Spleen (tissue), 11 donors: ENCODE results near the gene GRM5. TPM values are rescaled to one million over a fixed set of nuclear protein-coding genes. Genes with fewer than 3 reads are reported as not detected.
"Not testable (repeated sequence)": the region's sequence is repeated elsewhere in the genome, so short reads cannot be mapped to it uniquely, and the experiment has no call there.

ENCODE experiments used
- DNase-seq: peaks from one replicate; pipeline ENCODE4 v3.0.0-alpha.2; 2020
- H3K27ac ChIP-seq, 8 donors: fragments of 200-600 bp; sonication (generic) in 7 of 8; 1 replicate in 4 of 8; 2 replicates in 4 of 8; pipeline versions ENCODE4 v1.5.0 to v1.8.0; 2016 to 2021; ENCODE audit warnings: inconsistent platforms in 4 of 8, mild to moderate bottlenecking in 4 of 8, moderate library complexity in 1 of 8
- H3K27me3 ChIP-seq, 7 donors: fragments of 200-600 bp; sonication (generic) in 6 of 7; replicated peaks in 1 of 7; 1 replicate in 4 of 7; 2 replicates in 3 of 7; pipeline versions ENCODE4 v1.5.0 to v1.8.0; 2016 to 2021; ENCODE audit warnings: inconsistent platforms in 3 of 7, mild to moderate bottlenecking in 1 of 7
- H3K36me3 ChIP-seq, 6 donors: fragments of 200-600 bp; sonication (generic) in 5 of 6; 1 replicate in 4 of 6; 2 replicates in 2 of 6; pipeline versions ENCODE4 v1.5.0 to v1.8.0; 2016 to 2021; ENCODE audit warnings: inconsistent platforms in 2 of 6
- H3K4me1 ChIP-seq, 6 donors: fragments of 200-600 bp; sonication (generic) in 5 of 6; 1 replicate in 3 of 6; 2 replicates in 3 of 6; pipeline versions ENCODE4 v1.5.0 to v1.8.0; 2016 to 2021; ENCODE audit warnings: inconsistent platforms in 3 of 6
- H3K4me3 ChIP-seq, 8 donors: fragments of 200-600 bp; sonication (generic) in 7 of 8; 1 replicate in 4 of 8; 2 replicates in 4 of 8; pipeline versions ENCODE4 v1.5.0 to v1.8.0; 2016 to 2021; ENCODE audit warnings: inconsistent platforms in 4 of 8, mild to moderate bottlenecking in 4 of 8, moderate library complexity in 2 of 8
- H3K9me3 ChIP-seq, 8 donors: fragments of 200-600 bp; sonication (generic) in 7 of 8; 1 replicate in 4 of 8; 2 replicates in 4 of 8; pipeline versions ENCODE4 v1.5.0 to v1.8.0; 2016 to 2021; ENCODE audit warnings: inconsistent platforms in 4 of 8
- CTCF ChIP-seq, 11 experiments: fragments of 200-600 bp in 7 of 11; fragments of 450-650 bp in 4 of 11; sonication (generic) in 4 of 11; IDR thresholded peaks in 8 of 11; conservative IDR thresholded peaks in 3 of 11; 1 replicate in 7 of 11; 2 replicates in 4 of 11; pipeline versions ENCODE4 v1.4.0 to v1.8.0; 2016 to 2021; ENCODE audit warnings: antibody characterized with exemption in 11 of 11, inconsistent platforms in 4 of 11, mild to moderate bottlenecking in 1 of 11
- POLR2A ChIP-seq, 3 donors: fragments of 450-650 bp; IDR thresholded peaks; one replicate each; pipeline ENCODE4 v1.5.1; 2017; ENCODE audit warnings: antibody characterized with exemption in 3 of 3, mild to moderate bottlenecking in 1 of 3
- POLR2AphosphoS5 ChIP-seq, 3 donors: sonication (generic); formaldehyde crosslinking; IDR thresholded peaks; one replicate each; pipeline ENCODE4 v1.5.1; 2017; ENCODE audit warnings: antibody characterized with exemption in 3 of 3
- WGBS, 5 donors: extraction: QIAGEN DNeasy Blood & Tissue Kit in 3 of 5; methylation state at CpG; one replicate each; pipeline versions ENCODE4 v1.1.5 to v1.1.7; 2013 to 2018; 5-methylcytosine and 5-hydroxymethylcytosine counted together
- intact Hi-C: fragments of 100-400 bp; cut with DNase I; formaldehyde crosslinking; loops from one replicate; pipeline ENCODE4 v1.15.0; 2023; ENCODE audit warnings: low total_unique reads
- polyA plus RNA-seq, 3 donors: library from polyadenylated mRNA; stranded (reverse); fragments of 200-250 nt; gene quantifications; one replicate each; pipeline ENCODE4 v1.2.1, GENCODE V29; 2013
- total RNA-seq, 7 donors: library from RNA; depleted of rRNA in 3 of 7; stranded (reverse); fragments of >200 nt in 3 of 7; fragmentation: NEBNext Ultra II Directional in 4 of 7; extraction: Animal tissue kit (Norgen Biotek cat#: 25700) in 4 of 7; gene quantifications; one replicate each; pipeline versions ENCODE4 v1.1.0 to v1.2.1, GENCODE V29; 2016 to 2021
- donor health status: healthy with polysubstance abuse.
- donor health status: DM: no; HTN: no; CAD: no; lungs with moderate emphysema.
- donor health status: DM: no; HTN: no; CAD: no.
- donor health status: Bipolar disorder and iron deficiency.
- donor health status: healthy.
- donor health status: DM: no; HTN: no; CAD: no.
- donor health status: DM: yes; HTN: yes; CAD: no.

Gene GRM5
- total and polyA plus RNA-seq, 10 donors, result under 0.01 TPM; not detected in 9

GRCh38 chr11:88849368-88849767, 216.4 kb downstream of the GRM5 start:
- intact Hi-C loops, result no loop called here
- no peaks in the 10 kb centered on the region for H3K9me3 ChIP-seq
- 90 to 97% (median 96%) methylated on average over 1 of the region's 1 CpG for WGBS, 5 donors

GRCh38 chr11:88846266-88846665, 219.5 kb downstream of the GRM5 start:
- intact Hi-C loops, H3K27ac ChIP-seq, H3K36me3 ChIP-seq, H3K9me3 ChIP-seq, DNase-seq, H3K4me3 ChIP-seq, H3K27me3 ChIP-seq, H3K4me1 ChIP-seq: not testable (repeated sequence)
- WGBS, 5 donors, result 14 to 60% (median 39%) methylated on average over 1 of the region's 1 CpG

More at GRCh38 chr11:88849368-88849767, 216.4 kb downstream of the GRM5 start:
- Histone ChIP-seq H3K27ac (no peak overlapping the region), H3K4me3 (no peak overlapping the region), H3K4me1 (no peaks in the 10 kb centered on the region), H3K36me3 (no peaks in the 10 kb centered on the region), H3K27me3 (no peaks in the 10 kb centered on the region)
- no peak for DNase-seq
- TF ChIP-seq CTCF (IDR thresholded peaks at IDR 0.05 in 8 of 11, conservative IDR thresholded peaks at IDR 0.05 in 3 of 11) (no peak), POLR2A (IDR thresholded peaks at IDR 0.05) (no peak), POLR2AphosphoS5 (IDR thresholded peaks at IDR 0.05) (no peak)

- DNase-seq, H3K36me3 ChIP-seq, H3K27ac ChIP-seq, H3K4me3 ChIP-seq, H3K9me3 ChIP-seq, H3K4me1 ChIP-seq, intact Hi-C loops, H3K27me3 ChIP-seq: not testable (repeated sequence)
- 61 to 77% (median 71%) methylated on average over 3 of the region's 3 CpGs for WGBS, 5 donors
These were observed 220.8 kb downstream of the GRM5 start for GRCh38 chr11:88844941-88845340.

- WGBS, 5 donors, result 14 to 28% (median 23%) methylated on average over 1 of the region's 1 CpG
- H3K27ac ChIP-seq, intact Hi-C loops, H3K4me3 ChIP-seq, H3K36me3 ChIP-seq, H3K9me3 ChIP-seq, DNase-seq, H3K4me1 ChIP-seq, H3K27me3 ChIP-seq: not testable (repeated sequence)
These were observed 221.9 kb downstream of the GRM5 start for GRCh38 chr11:88843766-88844426.

- 81 to 87% (median 86%) methylated on average over 1 of the region's 1 CpG for WGBS, 5 donors
These were observed 227.6 kb downstream of the GRM5 start for GRCh38 chr11:88838139-88838538.

GRCh38 chr11:88835709-88836108, 230.1 kb downstream of the GRM5 start:
- intact Hi-C loops, H3K4me3 ChIP-seq, H3K9me3 ChIP-seq, H3K36me3 ChIP-seq, H3K27ac ChIP-seq, H3K27me3 ChIP-seq, DNase-seq, H3K4me1 ChIP-seq: not testable (repeated sequence)
- 69 to 86% (median 80%) methylated on average over 2 of the region's 2 CpGs for WGBS, 5 donors

More at GRCh38 chr11:88838139-88838538, 227.6 kb downstream of the GRM5 start:
- H3K36me3 ChIP-seq, H3K27me3 ChIP-seq, H3K4me1 ChIP-seq, H3K9me3 ChIP-seq, DNase-seq, H3K27ac ChIP-seq, H3K4me3 ChIP-seq, intact Hi-C loops: not testable (repeated sequence)
